WTC11 (cell line): ENCODE data around the gene ZBTB34.

Experiments
- IRF2 ChIP-seq: sonication (generic); formaldehyde crosslinking; IDR thresholded peaks from 2 replicates; pipeline ENCODE4 v1.8.0; 2022; ENCODE audit warnings: low read depth, missing genetic modification reagents, borderline replicate concordance
- ZNF232 ChIP-seq: sonication (generic); formaldehyde crosslinking; IDR thresholded peaks from 2 replicates; pipeline ENCODE4 v1.8.0; 2022; ENCODE audit warnings: mild to moderate bottlenecking, missing genetic modification reagents
- TF ChIP-seq, protein P1 (sequence below): sonication (generic); formaldehyde crosslinking; conservative IDR thresholded peaks from 2 replicates; pipeline ENCODE4 v1.8.1; 2022; ENCODE audit warnings: mild to moderate bottlenecking, missing genetic modification reagents

DNA sequence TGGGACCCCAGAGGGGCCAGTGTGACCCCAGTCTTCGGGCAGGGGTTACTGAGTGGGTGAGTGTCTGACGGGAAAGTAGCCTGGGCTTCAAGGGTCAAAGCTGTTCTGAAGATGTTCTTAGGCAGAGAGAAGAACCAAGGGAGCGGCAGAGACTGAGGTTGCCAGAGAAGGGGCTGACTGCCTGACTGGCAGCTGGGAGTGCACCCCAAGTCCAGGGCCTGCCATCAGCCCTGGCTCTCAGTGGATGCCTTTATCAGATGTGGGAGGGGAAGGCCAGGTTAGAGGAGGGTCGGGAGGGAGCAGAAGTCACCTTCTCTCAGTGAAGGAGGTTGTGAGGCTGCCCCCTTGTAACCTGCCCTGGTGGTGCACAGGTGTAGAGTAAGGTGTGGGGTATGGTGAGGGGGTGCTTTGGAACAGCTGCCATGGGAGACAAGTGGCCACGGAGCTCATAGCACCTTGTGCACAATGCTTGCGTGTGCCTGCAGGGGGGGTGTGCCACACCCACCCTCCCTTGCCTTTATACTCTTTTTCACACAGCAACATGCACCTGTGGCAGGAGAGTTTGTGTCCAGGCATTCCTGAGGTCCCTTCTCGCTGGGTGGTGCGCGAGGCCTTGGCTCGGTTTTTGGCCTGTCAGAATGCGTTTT, 73.0 kb downstream of the ZBTB34 start:
- TF ChIP-seq IRF2 (no peak), ZNF232 (no peak)
- TF ChIP-seq, protein P1, sequence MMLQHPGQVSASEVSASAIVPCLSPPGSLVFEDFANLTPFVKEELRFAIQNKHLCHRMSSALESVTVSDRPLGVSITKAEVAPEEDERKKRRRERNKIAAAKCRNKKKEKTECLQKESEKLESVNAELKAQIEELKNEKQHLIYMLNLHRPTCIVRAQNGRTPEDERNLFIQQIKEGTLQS (CRISPR knock-in tag): no peak
